ENCODE results near the gene ST6GALNAC5. TPM values are rescaled to one million over a fixed set of nuclear protein-coding genes. Genes with fewer than 3 reads are reported as not detected.

Gene ST6GALNAC5
- total RNA-seq, 1 donor from 2014 or later: 30.7 TPM

GRCh38 chr1:76942549-76942948 lies 75.3 kb downstream of the ST6GALNAC5 start:
- Histone ChIP-seq H3K4me2 (no peak overlapping the region), H3K27me3 (no peaks in the 10 kb centered on the region), H3K4me1 (peaks cover 29% of the 10 kb centered on the region), H3K4me3 (no peak overlapping the region), H3F3A (ENCODE audit: low read depth) (no peaks in the 10 kb centered on the region), H3K9me3 (ENCODE audit: low read depth) (no peaks in the 10 kb centered on the region), H2AFZ (replicated peaks) (no peak overlapping the region), H4K20me1 (ENCODE audit: low read depth) (no peaks in the 10 kb centered on the region), H3K27ac (no peak overlapping the region), H3K79me2 (ENCODE audit: low read depth) (no peaks in the 10 kb centered on the region), H3K9ac (no peak overlapping the region), H3K36me3 (no peaks in the 10 kb centered on the region)
- no peaks in the 10 kb centered on the region for H3K9me3 Mint-ChIP-seq
- H3K4me3 Mint-ChIP-seq: no peak overlapping the region
- no peak for DNase-seq (ENCODE audit: low spot score)
- TF ChIP-seq EZH2 (IDR thresholded peaks at IDR 0.05) (no peak), CTCF (IDR thresholded peaks at IDR 0.05) (no peak), EZH2phosphoT487 (IDR thresholded peaks at IDR 0.05) (no peak)
- H3K27me3 Mint-ChIP-seq (ENCODE audit: insufficient read depth, low read depth): no peaks in the 10 kb centered on the region
- peaks cover 22% of the 10 kb centered on the region for H3K36me3 Mint-ChIP-seq
- peaks cover 28% of the 10 kb centered on the region for H3K4me1 Mint-ChIP-seq
- no peak overlapping the region for H3K27ac Mint-ChIP-seq

GRCh38 chr1:76944942-76945341 lies 77.7 kb downstream of the ST6GALNAC5 start:
- H3K27ac Mint-ChIP-seq: no peak overlapping the region
- H3K36me3 Mint-ChIP-seq: peaks cover 29% of the 10 kb centered on the region
- no peaks in the 10 kb centered on the region for H3K9me3 Mint-ChIP-seq
- H3K4me3 ChIP-seq: no peak overlapping the region
- H3K27me3 Mint-ChIP-seq (ENCODE audit: insufficient read depth, low read depth): no peaks in the 10 kb centered on the region
- H3K27ac ChIP-seq: no peak overlapping the region
- H3K4me3 Mint-ChIP-seq: no peak overlapping the region
- no peaks in the 10 kb centered on the region for H3K79me2 ChIP-seq (ENCODE audit: low read depth)
- no peak overlapping the region for H2AFZ ChIP-seq (replicated peaks)
- peaks cover 10% of the 10 kb centered on the region for H3K4me1 Mint-ChIP-seq
- H3K4me2 ChIP-seq: no peak overlapping the region
- no peaks in the 10 kb centered on the region for H3K27me3 ChIP-seq
- no peaks in the 10 kb centered on the region for H3K36me3 ChIP-seq
- H3K4me1 ChIP-seq: peaks cover 20% of the 10 kb centered on the region
- DNase-seq (ENCODE audit: low spot score): no peak
- TF ChIP-seq EZH2phosphoT487 (IDR thresholded peaks at IDR 0.05): no peak
- no peak for TF ChIP-seq CTCF (IDR thresholded peaks at IDR 0.05)
- TF ChIP-seq EZH2 (IDR thresholded peaks at IDR 0.05): no peak
- H4K20me1 ChIP-seq (ENCODE audit: low read depth): no peaks in the 10 kb centered on the region
- no peak overlapping the region for H3K9ac ChIP-seq
- no peaks in the 10 kb centered on the region for H3F3A ChIP-seq (ENCODE audit: low read depth)
- no peaks in the 10 kb centered on the region for H3K9me3 ChIP-seq (ENCODE audit: low read depth)

GRCh38 chr1:76948846-76949245 lies 81.6 kb downstream of the ST6GALNAC5 start:
- DNase-seq (ENCODE audit: low spot score): no peak
- peaks cover 18% of the 10 kb centered on the region for H3K36me3 Mint-ChIP-seq
- H3K4me1 ChIP-seq: peaks cover 20% of the 10 kb centered on the region
- no peak overlapping the region for H2AFZ ChIP-seq (replicated peaks)
- no peaks in the 10 kb centered on the region for H3K27me3 ChIP-seq
- no peak overlapping the region for H3K4me3 ChIP-seq
- H3K4me1 Mint-ChIP-seq: peaks cover 8% of the 10 kb centered on the region
- H3K4me3 Mint-ChIP-seq: no peak overlapping the region
- no peaks in the 10 kb centered on the region for H3K27me3 Mint-ChIP-seq (ENCODE audit: insufficient read depth, low read depth)
- TF ChIP-seq EZH2 (IDR thresholded peaks at IDR 0.05) (no peak), CTCF (IDR thresholded peaks at IDR 0.05) (no peak), EZH2phosphoT487 (IDR thresholded peaks at IDR 0.05) (no peak)
- no peaks in the 10 kb centered on the region for H3K9me3 ChIP-seq (ENCODE audit: low read depth)
- H3K79me2 ChIP-seq (ENCODE audit: low read depth): no peaks in the 10 kb centered on the region
- H3K9ac ChIP-seq: no peak overlapping the region
- H4K20me1 ChIP-seq (ENCODE audit: low read depth): no peaks in the 10 kb centered on the region
- no peak overlapping the region for H3K27ac ChIP-seq
- no peak overlapping the region for H3K4me2 ChIP-seq
- H3K9me3 Mint-ChIP-seq: no peaks in the 10 kb centered on the region
- H3F3A ChIP-seq (ENCODE audit: low read depth): no peaks in the 10 kb centered on the region
- H3K36me3 ChIP-seq: no peaks in the 10 kb centered on the region
- H3K27ac Mint-ChIP-seq: no peak overlapping the region
